ENCODE measurements around the gene CCR5AS.
"Not testable (repeated sequence)": the region's sequence is repeated elsewhere in the genome, so short reads cannot be mapped to it uniquely, and the experiment has no call there.

The CCR5AS gene

DNA sequence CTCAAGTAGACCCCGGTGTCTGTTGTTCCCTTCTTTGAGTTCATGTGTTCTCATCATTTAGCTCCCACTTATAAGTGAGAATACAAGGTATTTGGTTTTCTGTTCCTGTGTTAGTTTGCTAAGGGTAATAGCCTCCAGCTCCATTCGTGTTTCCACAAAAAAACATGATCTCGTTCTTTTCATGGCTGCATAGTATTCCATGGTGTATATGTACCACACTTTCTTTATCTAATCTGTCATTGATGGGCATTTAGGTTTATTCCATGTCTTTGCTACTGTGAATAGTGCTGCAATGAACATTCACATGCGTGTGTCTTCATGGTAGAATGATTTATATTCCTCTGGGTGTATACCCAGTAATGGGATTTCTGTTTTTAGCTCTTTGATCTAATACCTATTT, 4.0 kb downstream of the CCR5AS start:
- not testable (repeated sequence) for H3K4me1 ChIP-seq (ENCODE audit: insufficient read depth); H3K4me3 ChIP-seq; H4K20me1 ChIP-seq (replicated peaks; ENCODE audit: insufficient read depth); DNase-seq (ENCODE audit: low spot score); H3K27me3 ChIP-seq (ENCODE audit: insufficient read depth); H3K27ac ChIP-seq (ENCODE audit: low read depth); H3K79me2 ChIP-seq (replicated peaks; ENCODE audit: insufficient read depth); H3K36me3 ChIP-seq (ENCODE audit: insufficient read depth); H3K9me3 Mint-ChIP-seq; H3K27me3 Mint-ChIP-seq (ENCODE audit: insufficient read depth, low read depth, poor library complexity); ATAC-seq; H3K4me3 Mint-ChIP-seq; H3K4me2 ChIP-seq; H3K4me1 Mint-ChIP-seq; H3K36me3 Mint-ChIP-seq (ENCODE audit: low read depth); H3K27ac Mint-ChIP-seq; H2AFZ ChIP-seq; H3F3A ChIP-seq (replicated peaks; ENCODE audit: low read depth); H3K9me2 ChIP-seq (ENCODE audit: insufficient read depth)

DNA sequence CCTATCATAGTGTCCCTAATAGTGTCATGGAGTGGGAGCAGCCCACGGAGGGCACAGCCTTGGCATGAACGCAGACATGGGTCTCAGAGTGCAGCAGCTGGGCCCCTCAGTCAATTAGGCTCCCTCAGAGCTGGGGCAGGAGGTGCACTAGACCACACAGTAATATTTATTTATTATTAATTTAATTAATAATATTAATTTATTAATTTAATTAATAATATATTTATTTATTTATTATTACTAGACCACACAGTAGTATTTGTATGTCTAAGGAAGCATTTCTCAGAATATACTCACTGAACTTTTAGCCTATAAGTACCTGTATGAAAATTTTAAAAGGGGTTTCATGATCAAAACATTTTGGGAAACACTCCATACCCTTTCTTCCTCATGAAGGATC, 5.3 kb downstream of the CCR5AS start:
- Mint-ChIP-seq H3K4me3 (no peak overlapping the region), H3K27me3 (ENCODE audit: insufficient read depth, low read depth, poor library complexity) (peaks cover 2% of the 10 kb centered on the region), H3K36me3 (ENCODE audit: low read depth) (no peaks in the 10 kb centered on the region), H3K4me1 (no peaks in the 10 kb centered on the region), H3K27ac (no peak overlapping the region), H3K9me3 (no peaks in the 10 kb centered on the region)
- H3F3A ChIP-seq (replicated peaks; ENCODE audit: low read depth): no peaks in the 10 kb centered on the region
- H3K9me2 ChIP-seq (ENCODE audit: insufficient read depth): no peaks in the 10 kb centered on the region
- no peaks in the 10 kb centered on the region for H4K20me1 ChIP-seq (replicated peaks; ENCODE audit: insufficient read depth)
- H2AFZ ChIP-seq: no peak overlapping the region
- DNase-seq (ENCODE audit: low spot score): no peak
- H3K79me2 ChIP-seq (replicated peaks; ENCODE audit: insufficient read depth): no peaks in the 10 kb centered on the region
- H3K4me1 ChIP-seq (ENCODE audit: insufficient read depth): no peaks in the 10 kb centered on the region
- no peaks in the 10 kb centered on the region for H3K36me3 ChIP-seq (ENCODE audit: insufficient read depth)
- H3K4me2 ChIP-seq: no peak overlapping the region
- H3K27me3 ChIP-seq (ENCODE audit: insufficient read depth): no peaks in the 10 kb centered on the region
- H3K4me3 ChIP-seq: no peak overlapping the region
- ATAC-seq: no peak
- H3K27ac ChIP-seq (ENCODE audit: low read depth): no peak overlapping the region
- TF ChIP-seq CREB1 (CRISPR knock-in tag; IDR thresholded peaks at IDR 0.05; ENCODE audit: low read depth) (no peak), REST (IDR thresholded peaks at IDR 0.05; ENCODE audit: unreplicated experiment) (no peak), EZH2phosphoT487 (IDR thresholded peaks at IDR 0.05; ENCODE audit: unreplicated experiment) (no peak), POLR2AphosphoS5 (IDR thresholded peaks at IDR 0.05; ENCODE audit: low read depth) (no peak), ZNF331 (CRISPR knock-in tag; IDR thresholded peaks at IDR 0.05; ENCODE audit: low read depth) (no peak), EZH2 (IDR thresholded peaks at IDR 0.05; ENCODE audit: low read depth, unreplicated experiment) (no peak), STAT1 (IDR thresholded peaks at IDR 0.05; ENCODE audit: unreplicated experiment) (no peak), JUNB (IDR thresholded peaks at IDR 0.05; ENCODE audit: unreplicated experiment) (no peak)
- TF ChIP-seq, protein P1, sequence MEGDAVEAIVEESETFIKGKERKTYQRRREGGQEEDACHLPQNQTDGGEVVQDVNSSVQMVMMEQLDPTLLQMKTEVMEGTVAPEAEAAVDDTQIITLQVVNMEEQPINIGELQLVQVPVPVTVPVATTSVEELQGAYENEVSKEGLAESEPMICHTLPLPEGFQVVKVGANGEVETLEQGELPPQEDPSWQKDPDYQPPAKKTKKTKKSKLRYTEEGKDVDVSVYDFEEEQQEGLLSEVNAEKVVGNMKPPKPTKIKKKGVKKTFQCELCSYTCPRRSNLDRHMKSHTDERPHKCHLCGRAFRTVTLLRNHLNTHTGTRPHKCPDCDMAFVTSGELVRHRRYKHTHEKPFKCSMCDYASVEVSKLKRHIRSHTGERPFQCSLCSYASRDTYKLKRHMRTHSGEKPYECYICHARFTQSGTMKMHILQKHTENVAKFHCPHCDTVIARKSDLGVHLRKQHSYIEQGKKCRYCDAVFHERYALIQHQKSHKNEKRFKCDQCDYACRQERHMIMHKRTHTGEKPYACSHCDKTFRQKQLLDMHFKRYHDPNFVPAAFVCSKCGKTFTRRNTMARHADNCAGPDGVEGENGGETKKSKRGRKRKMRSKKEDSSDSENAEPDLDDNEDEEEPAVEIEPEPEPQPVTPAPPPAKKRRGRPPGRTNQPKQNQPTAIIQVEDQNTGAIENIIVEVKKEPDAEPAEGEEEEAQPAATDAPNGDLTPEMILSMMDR (conservative IDR thresholded peaks at IDR 0.05; ENCODE audit: low read depth in 2 of 2): no peak
- TF ChIP-seq, protein P2, sequence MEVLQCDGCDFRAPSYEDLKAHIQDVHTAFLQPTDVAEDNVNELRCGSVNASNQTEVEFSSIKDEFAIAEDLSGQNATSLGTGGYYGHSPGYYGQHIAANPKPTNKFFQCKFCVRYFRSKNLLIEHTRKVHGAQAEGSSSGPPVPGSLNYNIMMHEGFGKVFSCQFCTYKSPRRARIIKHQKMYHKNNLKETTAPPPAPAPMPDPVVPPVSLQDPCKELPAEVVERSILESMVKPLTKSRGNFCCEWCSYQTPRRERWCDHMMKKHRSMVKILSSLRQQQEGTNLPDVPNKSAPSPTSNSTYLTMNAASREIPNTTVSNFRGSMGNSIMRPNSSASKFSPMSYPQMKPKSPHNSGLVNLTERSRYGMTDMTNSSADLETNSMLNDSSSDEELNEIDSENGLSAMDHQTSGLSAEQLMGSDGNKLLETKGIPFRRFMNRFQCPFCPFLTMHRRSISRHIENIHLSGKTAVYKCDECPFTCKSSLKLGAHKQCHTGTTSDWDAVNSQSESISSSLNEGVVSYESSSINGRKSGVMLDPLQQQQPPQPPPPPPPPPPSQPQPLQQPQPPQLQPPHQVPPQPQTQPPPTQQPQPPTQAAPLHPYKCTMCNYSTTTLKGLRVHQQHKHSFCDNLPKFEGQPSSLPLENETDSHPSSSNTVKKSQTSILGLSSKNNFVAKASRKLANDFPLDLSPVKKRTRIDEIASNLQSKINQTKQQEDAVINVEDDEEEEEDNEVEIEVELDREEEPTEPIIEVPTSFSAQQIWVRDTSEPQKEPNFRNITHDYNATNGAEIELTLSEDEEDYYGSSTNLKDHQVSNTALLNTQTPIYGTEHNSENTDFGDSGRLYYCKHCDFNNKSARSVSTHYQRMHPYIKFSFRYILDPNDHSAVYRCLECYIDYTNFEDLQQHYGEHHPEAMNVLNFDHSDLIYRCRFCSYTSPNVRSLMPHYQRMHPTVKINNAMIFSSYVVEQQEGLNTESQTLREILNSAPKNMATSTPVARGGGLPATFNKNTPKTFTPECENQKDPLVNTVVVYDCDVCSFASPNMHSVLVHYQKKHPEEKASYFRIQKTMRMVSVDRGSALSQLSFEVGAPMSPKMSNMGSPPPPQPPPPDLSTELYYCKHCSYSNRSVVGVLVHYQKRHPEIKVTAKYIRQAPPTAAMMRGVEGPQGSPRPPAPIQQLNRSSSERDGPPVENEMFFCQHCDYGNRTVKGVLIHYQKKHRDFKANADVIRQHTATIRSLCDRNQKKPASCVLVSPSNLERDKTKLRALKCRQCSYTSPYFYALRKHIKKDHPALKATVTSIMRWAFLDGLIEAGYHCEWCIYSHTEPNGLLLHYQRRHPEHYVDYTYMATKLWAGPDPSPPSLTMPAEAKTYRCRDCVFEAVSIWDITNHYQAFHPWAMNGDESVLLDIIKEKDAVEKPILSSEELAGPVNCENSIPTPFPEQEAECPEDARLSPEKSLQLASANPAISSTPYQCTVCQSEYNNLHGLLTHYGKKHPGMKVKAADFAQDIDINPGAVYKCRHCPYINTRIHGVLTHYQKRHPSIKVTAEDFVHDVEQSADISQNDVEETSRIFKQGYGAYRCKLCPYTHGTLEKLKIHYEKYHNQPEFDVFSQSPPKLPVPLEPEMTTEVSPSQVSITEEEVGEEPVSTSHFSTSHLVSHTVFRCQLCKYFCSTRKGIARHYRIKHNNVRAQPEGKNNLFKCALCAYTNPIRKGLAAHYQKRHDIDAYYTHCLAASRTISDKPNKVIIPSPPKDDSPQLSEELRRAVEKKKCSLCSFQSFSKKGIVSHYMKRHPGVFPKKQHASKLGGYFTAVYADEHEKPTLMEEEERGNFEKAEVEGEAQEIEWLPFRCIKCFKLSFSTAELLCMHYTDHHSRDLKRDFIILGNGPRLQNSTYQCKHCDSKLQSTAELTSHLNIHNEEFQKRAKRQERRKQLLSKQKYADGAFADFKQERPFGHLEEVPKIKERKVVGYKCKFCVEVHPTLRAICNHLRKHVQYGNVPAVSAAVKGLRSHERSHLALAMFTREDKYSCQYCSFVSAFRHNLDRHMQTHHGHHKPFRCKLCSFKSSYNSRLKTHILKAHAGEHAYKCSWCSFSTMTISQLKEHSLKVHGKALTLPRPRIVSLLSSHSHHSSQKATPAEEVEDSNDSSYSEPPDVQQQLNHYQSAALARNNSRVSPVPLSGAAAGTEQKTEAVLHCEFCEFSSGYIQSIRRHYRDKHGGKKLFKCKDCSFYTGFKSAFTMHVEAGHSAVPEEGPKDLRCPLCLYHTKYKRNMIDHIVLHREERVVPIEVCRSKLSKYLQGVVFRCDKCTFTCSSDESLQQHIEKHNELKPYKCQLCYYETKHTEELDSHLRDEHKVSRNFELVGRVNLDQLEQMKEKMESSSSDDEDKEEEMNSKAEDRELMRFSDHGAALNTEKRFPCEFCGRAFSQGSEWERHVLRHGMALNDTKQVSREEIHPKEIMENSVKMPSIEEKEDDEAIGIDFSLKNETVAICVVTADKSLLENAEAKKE (CRISPR knock-in tag; IDR thresholded peaks at IDR 0.05): no peak
- TF ChIP-seq, protein P3, sequence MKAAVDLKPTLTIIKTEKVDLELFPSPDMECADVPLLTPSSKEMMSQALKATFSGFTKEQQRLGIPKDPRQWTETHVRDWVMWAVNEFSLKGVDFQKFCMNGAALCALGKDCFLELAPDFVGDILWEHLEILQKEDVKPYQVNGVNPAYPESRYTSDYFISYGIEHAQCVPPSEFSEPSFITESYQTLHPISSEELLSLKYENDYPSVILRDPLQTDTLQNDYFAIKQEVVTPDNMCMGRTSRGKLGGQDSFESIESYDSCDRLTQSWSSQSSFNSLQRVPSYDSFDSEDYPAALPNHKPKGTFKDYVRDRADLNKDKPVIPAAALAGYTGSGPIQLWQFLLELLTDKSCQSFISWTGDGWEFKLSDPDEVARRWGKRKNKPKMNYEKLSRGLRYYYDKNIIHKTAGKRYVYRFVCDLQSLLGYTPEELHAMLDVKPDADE (IDR thresholded peaks at IDR 0.05): no peak

All from GM23338 (cell line).